Fibroblast of pulmonary artery (primary cell): ENCODE results near the gene EVA1C.
"Not testable (repeated sequence)": the region's sequence is repeated elsewhere in the genome, so short reads cannot be mapped to it uniquely, and the experiment has no call there.

Experiments used
- DNase-seq: peaks from one replicate; pipeline ENCODE4 v3.0.0-alpha.2; 2010; ENCODE audit warnings: low read depth
- H3K4me3 ChIP-seq: replicated peaks from 2 replicates; pipeline ENCODE4 v1.5.1; 2011; ENCODE audit warnings: low read depth, mild to moderate bottlenecking, control low read depth, low read length, moderate library complexity
- TF ChIP-seq, protein P1 (sequence below): IDR thresholded peaks from 2 replicates; pipeline ENCODE4 v1.5.1; 2011; ENCODE audit warnings: mild to moderate bottlenecking, control low read depth, low read length, inconsistent platforms; ENCODE audit errors: missing control alignments

EVA1C gene

DNA sequence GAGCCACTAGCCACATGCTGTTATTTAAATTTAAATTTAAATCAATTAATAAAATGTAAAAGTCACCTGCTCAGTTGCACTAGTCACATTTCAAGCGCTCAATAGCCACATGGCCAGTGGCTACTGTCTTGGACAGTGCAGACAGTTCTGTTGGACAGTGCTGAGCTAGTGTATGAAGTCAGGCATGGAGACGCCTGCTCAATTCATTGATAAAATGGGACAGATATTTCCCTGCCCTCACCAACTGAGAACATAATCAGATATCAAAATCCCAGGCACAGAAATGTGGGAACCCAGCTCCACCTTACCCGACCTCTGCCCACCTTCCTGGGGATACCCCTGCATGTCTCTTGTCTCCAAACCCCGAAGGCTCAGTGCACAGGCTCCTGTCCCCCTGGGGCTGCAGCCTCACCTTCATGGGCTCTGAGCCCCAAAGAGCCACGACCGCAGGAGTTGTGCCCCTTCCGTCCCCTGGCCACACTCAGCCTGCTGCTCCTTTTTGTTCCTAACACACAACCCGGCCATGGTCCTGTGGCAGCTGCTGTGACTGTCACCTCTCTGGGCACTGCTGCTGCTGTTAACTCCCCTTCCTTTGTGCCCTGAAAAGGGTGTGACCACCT lies 109.3 kb downstream of the EVA1C start:
- no peak overlapping the region for H3K4me3 ChIP-seq
- TF ChIP-seq, protein P1, sequence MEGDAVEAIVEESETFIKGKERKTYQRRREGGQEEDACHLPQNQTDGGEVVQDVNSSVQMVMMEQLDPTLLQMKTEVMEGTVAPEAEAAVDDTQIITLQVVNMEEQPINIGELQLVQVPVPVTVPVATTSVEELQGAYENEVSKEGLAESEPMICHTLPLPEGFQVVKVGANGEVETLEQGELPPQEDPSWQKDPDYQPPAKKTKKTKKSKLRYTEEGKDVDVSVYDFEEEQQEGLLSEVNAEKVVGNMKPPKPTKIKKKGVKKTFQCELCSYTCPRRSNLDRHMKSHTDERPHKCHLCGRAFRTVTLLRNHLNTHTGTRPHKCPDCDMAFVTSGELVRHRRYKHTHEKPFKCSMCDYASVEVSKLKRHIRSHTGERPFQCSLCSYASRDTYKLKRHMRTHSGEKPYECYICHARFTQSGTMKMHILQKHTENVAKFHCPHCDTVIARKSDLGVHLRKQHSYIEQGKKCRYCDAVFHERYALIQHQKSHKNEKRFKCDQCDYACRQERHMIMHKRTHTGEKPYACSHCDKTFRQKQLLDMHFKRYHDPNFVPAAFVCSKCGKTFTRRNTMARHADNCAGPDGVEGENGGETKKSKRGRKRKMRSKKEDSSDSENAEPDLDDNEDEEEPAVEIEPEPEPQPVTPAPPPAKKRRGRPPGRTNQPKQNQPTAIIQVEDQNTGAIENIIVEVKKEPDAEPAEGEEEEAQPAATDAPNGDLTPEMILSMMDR = no peak
- DNase-seq = no peak

DNA sequence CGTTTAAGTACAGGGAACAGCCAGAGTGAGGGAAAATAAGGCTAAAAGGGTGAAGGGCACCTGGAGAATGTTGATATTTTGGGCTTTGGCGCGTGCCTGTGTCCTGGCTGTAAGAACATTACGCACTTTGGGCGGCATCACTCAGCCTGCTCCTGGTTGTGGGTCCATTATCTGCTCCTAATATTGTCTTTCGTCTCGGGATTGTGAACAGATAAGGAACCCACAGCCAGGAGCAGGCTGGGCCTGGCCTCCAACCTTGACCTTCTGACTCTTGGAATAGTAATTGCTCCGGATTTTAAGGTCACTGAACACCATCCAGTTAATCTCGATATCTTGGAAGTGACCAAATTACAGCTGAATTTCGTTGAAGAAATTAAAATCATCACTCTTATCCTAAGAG lies 111.0 kb downstream of the EVA1C start:
- H3K4me3 ChIP-seq = no peak overlapping the region
- DNase-seq = peak; percentile 12
- TF ChIP-seq, protein P1 = no peak

DNA sequence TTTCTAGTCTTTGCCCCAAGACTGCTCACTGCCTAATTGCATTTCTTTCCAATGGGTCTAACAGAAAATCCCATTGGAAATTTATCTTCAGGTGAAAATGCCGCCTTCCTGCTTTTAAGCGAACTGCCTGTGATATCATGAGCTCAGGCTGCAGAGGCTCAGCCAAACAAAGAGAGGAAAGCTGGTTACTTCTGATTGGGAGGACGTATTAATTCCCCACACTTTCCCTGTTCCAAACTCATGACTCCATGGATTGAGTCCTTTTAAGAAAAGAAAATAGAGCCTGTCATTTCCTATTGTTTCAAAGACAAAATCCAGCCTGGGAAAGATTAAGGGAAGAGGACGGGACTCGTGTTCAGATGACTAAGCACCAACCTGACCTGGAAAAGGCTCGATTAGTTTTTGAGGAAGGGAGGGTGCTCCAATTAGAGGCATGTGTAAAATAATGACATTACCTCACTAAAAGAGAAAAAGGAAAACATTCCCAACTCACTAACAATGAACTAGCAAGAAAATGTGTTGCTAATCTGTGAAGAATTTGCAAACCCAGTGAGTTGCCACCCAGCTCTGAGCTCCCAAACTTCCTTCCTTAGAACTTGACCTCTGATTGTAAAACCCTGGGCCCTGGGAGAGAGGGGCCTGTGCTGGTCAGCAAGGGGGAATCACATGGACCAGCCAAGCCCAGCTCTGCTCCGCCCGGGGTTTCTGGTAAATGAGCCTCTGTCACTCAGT lies 111.6 kb downstream of the EVA1C start:
- TF ChIP-seq, protein P1 = no peak
- peak; percentile 96 for DNase-seq
- no peak overlapping the region for H3K4me3 ChIP-seq

DNA sequence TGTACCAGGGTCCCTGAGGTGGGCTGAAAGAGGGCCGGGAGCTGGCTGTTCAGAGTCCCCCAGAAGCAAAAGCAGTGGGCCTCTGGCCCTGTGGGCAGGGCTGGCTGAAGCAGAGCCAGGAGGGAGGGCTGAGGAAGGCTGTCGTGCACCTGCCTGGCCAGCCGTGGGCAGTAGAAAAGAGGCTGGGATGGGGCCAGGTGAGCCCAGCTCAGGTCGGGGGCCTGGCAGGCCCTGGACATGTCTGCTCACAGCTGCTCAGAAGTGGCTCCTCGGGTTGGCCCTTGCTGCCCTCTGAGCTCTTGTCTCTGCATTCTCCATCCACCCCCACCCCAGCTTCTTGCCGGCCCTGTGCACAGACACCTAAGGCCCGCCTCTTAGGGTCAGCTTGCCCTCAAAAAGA lies 112.8 kb downstream of the EVA1C start:
- TF ChIP-seq, protein P1 = no peak
- DNase-seq = no peak
- H3K4me3 ChIP-seq = no peak overlapping the region

DNA sequence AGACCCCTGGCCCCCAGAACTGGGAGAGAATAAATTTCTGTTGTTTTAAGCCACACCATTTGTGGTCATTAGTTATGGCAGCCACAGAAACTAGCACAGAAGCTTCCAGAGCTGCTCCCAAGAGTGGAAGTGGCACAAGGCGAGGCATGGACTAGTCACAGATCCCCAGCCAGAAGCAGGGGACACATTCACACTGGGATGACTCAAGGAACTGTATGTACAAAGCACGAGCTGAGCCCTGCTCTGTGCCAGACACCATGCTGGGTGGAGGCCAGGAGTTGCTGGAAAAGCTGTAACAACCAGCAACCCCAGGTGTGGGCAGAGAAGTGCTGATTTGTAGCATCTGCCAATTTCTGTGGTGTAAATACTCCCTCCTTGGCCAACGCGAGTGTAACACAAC lies 117.2 kb downstream of the EVA1C start:
- TF ChIP-seq, protein P1 = no peak
- no peak for DNase-seq

DNA sequence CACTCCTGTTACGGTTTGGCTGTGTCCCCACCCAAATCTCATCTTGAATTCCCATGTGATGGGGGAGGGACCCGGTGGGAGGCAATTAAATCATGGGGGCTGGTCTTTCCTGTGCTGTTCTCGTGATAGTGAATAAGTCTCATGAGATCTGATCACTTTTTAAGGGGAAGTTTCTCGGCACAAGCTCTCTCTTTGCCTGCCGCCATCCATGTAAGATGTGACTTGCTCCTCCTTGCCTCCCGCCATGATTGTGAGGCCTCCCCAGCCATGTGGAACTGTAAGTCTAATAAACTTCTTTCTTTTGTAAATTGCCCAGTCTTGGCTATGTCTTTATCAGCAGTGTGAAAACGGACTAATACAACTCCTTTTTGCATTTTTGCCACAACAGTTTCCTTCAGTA lies 118.3 kb downstream of the EVA1C start:
- DNase-seq, H3K4me3 ChIP-seq: not testable (repeated sequence)

More for the DNA sequence above, 117.2 kb downstream of the EVA1C start:
- H3K4me3 ChIP-seq = no peak overlapping the region

DNA sequence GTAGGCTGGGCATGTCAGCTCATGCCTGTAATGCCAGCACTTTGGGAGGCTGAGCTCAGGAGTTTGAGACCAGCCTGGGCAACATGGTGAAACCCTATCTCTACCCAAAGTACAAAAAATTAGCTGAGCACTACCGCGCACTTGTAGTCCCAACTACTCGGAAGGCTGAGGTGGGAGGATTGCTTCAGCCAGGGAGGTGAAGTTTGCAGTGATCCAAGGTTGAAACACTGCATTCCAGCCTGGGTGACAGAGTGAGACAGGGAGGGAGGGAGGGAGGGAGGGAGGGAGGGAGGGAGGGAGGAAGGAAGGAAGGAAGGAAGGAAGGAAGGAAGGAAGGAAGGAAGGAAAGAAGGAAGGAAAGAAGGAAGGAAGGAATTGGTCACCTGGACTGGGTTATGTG lies 119.1 kb downstream of the EVA1C start:
- H3K4me3 ChIP-seq, DNase-seq: not testable (repeated sequence)

DNA sequence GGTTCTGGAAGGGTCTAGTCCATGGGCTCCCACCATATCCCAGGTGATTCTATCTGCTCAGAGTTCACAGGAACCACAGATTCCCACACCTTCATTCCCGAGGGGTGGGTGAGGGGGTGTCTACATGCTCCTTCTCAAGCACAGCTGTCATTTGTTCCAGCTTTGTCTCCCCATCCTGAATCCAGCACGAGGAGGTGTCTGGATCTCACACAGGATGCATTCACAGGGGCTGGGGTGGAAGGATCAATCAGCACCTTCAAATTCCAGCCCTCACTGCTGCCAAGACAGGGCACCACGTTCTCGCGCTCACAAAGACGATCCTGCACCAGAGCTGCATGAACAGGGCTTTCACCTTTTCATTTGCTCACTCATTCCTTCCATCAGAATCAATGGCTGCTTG lies 120.1 kb downstream of the EVA1C start:
- DNase-seq = no peak
- TF ChIP-seq, protein P1 = no peak
- H3K4me3 ChIP-seq = no peak overlapping the region
